ENCODE measurements around the gene ABRACL.
"Not testable (repeated sequence)": the region's sequence is repeated elsewhere in the genome, so short reads cannot be mapped to it uniquely, and the experiment has no call there.

ABRACL gene, protein sequence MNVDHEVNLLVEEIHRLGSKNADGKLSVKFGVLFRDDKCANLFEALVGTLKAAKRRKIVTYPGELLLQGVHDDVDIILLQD

DNA sequence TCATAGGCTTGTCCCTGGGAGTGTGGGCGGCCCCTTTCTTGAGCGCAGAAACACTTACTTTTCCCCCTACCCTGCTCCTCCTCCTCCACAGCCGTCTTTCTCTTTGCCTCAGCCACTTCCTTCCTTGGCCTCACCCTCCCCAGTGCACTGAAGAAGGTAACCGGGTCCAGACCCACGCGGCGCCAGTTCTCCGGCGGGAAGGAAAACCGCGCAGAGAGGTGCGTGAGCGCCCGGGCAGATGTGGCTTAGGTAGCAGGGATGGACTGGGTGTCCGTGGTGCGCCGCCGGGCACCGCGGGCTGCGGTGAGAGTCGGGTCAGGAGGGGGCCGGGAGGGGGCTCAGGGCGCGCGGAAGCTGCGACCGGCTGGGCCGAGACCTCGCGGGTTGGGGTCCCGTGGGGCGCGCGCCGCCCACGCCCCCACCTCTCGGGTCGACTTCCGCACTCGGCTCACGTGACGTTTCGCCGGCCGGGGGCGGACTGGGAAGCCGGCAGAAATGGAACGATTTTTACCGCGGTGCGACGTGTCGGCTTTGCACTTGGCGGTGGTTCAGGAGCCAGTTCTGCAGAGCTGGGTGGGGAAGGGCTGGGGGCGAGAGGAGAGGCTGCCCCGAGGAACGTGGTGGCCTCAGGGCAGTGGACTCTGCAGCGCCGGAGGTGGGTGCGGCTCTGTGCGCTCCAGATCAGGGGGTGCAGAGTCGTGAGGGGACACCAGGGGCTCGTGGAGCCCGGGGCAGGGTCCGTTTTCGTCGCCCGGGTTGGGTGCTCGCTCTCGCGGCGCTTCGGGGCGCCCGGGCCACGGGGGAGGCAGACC lies at the start of gene ABRACL:
Gene ABRACL, plus strand, starts transcription at position 88 of the 812 bp plus-strand sequence. CDS start 5,416 bp downstream, outside the sequence.
- Mint-ChIP-seq H3K4me3 (no peak within 1 kb of the TSS), H3K4me1 (ENCODE audit: low read depth) (peaks cover 27% of the 10 kb centered on the region), H3K27me3 (no peaks in the 10 kb centered on the region), H3K27ac (peak within 1 kb of the TSS; percentile 98), H3K9me3 (no peaks in the 10 kb centered on the region), H3K36me3 (ENCODE audit: low read depth) (peaks cover 11% of the 10 kb centered on the region)

DNA sequence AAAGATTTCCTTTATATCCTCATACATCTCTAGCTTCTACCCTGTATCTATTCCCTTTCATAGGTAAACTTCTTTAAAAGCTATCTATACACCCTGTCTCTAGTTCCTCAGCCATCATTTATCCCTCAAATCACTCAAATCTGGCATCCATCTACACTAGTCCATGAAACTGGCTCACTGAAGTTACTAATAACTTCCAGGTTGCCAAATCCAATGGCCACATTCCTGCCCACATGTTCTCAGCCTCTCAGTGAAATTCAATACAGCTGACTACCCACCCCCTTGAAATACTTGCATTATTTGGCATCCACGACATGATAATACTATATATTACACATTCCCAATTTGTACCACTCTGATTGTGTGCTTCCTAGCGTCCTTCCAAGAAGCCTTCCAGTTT lies 49.2 kb upstream of the ABRACL start:
- Mint-ChIP-seq H3K27me3 (no peaks in the 10 kb centered on the region), H3K4me1 (ENCODE audit: low read depth) (peaks cover 32% of the 10 kb centered on the region), H3K27ac (peak overlapping the region; percentile 2), H3K4me3 (no peak overlapping the region), H3K9me3 (no peaks in the 10 kb centered on the region), H3K36me3 (ENCODE audit: low read depth) (no peaks in the 10 kb centered on the region)

DNA sequence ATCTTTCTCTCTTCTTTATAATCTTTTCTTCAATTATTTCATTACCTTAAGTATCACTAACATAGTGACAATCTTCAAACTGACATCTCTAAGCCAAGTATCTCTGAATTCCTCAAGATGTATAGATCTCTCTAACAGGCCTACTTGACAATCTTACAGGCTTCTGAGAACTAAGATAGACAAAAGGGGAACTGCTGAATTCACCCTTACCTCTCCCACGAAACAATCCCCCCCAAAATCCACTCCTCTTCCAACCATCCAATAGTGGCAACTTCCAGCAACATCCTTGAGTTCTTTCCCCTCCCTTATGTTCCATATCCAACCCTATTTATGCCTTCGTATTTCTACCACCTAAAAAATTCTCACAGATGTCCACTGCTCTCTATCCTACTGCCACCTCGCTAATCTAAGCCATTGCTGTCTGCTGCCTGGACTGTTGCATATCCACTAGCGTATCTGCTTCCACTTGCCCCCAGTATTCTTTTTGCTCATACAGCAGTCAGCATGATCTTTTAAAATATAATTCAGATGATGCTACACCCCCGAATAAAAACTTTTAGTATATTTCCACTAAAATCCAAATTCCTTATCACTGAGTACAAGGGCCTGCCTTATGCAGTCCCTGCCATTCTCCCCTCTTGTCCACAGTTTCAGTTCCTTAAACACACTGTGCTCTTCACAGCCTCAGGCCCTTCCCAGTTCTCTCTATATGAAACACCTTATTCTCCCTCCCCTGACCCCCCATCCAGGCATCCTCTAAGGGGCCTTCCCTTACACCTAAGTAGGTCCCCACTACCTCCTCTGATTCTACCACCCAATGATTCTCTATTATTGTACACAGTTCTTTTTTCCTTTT lies 48.5 kb upstream of the ABRACL start:
- no peak overlapping the region for H3K27ac Mint-ChIP-seq
- no peaks in the 10 kb centered on the region for H3K27me3 Mint-ChIP-seq
- H3K4me1 Mint-ChIP-seq (ENCODE audit: low read depth) = peaks cover 25% of the 10 kb centered on the region
- no peaks in the 10 kb centered on the region for H3K36me3 Mint-ChIP-seq (ENCODE audit: low read depth)
- H3K9me3 Mint-ChIP-seq = no peaks in the 10 kb centered on the region
- no peak overlapping the region for H3K4me3 Mint-ChIP-seq

DNA sequence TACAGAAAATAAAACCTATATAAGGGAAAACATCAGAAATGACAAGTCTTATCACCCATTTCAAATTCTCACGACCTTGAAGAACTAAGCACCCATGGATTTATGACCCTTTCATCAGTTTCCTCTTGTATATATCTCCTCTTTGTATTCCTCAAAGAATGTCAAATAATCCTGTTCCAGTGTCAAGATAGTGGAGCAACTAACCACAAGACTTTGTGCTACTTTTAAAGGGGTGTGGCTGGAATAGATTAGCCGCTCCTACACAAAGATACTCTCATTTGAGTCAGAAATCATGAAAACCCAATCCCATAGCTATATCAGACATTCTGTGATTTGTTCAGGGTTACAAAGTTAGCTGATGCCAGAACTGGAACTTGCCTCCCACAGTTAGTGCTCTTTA lies 47.1 kb upstream of the ABRACL start:
- no peaks in the 10 kb centered on the region for H3K27me3 Mint-ChIP-seq
- no peaks in the 10 kb centered on the region for H3K36me3 Mint-ChIP-seq (ENCODE audit: low read depth)
- peaks cover 13% of the 10 kb centered on the region for H3K4me1 Mint-ChIP-seq (ENCODE audit: low read depth)
- H3K9me3 Mint-ChIP-seq = no peaks in the 10 kb centered on the region
- no peak overlapping the region for H3K27ac Mint-ChIP-seq
- H3K4me3 Mint-ChIP-seq = no peak overlapping the region

DNA sequence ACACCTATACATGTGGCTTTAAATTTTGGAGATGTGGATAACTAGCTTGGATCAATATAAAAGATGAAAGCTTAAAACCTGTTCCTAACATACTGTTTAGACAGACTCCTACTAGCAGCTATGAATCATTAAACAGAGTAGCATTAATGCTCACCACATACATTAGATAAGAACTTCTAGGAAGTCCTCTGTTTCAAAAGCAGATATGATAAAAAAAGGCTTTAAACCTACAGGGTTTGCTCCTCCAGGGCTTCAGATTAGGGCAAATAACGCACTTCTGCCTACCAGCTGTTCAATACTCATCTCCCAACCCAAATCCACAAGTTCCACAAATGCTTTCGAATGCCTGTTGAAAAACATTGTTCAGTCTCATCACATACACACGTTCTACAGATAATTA lies 42.0 kb upstream of the ABRACL start:
- Mint-ChIP-seq H3K27ac (peak overlapping the region; percentile 6), H3K9me3 (no peaks in the 10 kb centered on the region), H3K27me3 (no peaks in the 10 kb centered on the region), H3K36me3 (ENCODE audit: low read depth) (no peaks in the 10 kb centered on the region), H3K4me3 (no peak overlapping the region), H3K4me1 (ENCODE audit: low read depth) (peaks cover 13% of the 10 kb centered on the region)

DNA sequence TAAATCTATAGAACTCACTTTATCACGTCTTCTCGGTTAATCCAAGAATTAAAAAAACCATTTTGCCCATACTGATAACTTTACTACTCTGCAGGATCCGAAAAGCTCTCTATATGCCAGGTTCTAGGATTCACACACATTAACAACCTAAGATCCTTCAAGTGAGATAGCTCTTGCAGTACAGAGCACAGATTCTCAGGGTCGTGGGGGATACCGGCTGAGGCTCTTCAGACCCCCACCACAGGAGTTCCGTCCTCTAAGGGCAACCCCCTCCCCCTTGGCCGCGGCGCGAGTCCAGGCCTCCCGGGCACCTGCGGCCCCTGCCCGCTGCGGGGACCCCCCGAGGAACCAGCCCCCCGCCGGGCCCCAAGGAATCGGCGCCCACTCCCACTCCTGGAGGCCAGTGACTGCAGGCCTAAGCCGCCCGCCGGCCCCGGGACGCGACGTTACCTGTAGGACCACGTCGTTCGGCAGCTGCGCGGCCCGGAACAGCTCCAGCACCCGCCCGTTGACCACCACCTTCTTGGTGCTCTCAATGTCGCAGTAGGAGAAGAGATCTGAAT lies 41.4 kb upstream of the ABRACL start:
- Mint-ChIP-seq H3K9me3 (no peaks in the 10 kb centered on the region), H3K4me3 (no peak overlapping the region), H3K27ac (peak overlapping the region; percentile 69), H3K36me3 (ENCODE audit: low read depth) (no peaks in the 10 kb centered on the region), H3K4me1 (ENCODE audit: low read depth) (peaks cover 13% of the 10 kb centered on the region), H3K27me3 (no peaks in the 10 kb centered on the region)

DNA sequence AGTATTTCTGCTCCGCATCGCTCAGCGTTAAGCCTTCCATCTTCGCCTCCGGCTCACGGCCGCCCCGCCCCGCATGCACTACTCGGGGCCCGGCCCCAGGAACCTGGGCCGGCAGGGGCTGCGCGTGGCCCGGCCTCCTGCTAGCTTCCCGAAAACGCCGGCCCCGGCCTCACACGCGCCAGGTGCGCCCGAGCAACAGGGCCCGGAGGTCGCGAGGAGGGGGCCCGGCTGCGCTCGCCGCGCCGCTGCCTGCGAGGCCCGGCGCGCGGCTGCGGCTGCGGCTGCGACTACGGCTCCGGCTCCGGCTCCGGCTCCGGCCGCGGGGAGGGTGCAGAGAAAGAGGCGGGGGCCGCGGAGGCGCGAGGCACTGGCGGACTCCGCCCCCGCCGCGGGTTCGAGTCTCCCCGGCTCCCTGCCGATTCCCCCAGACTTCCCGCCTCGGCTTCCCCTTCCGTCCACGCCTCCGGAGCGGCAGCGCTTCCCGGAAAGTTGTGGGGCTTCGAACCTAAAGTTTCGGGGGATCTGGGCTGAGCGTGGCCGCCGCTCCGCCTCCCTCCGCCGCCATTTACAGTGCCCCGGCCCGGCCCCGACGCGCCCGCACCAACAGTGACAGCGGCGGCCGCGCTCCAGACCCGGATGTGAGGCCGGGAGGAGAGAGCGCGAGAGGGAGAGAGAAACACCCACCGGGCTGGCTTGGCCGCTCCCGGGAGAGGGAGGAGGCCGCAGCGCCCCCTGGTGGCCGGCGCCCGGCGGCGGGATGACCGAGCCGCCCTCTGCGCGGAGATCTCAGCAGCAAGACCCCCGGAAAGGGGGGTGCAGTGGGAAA lies 40.7 kb upstream of the ABRACL start, which contains the start of gene REPS1:
Gene REPS1, minus strand, starts transcription at position 611 of the 826 bp plus-strand sequence. Its CDS starts 571 bp downstream, at position 40.
- peak within 1 kb of the TSS; percentile 91 for H3K27ac Mint-ChIP-seq
- peak within 1 kb of the TSS; percentile 87 for H3K4me3 Mint-ChIP-seq
- no peaks in the 10 kb centered on the region for H3K9me3 Mint-ChIP-seq
- H3K36me3 Mint-ChIP-seq (ENCODE audit: low read depth) = no peaks in the 10 kb centered on the region
- no peaks in the 10 kb centered on the region for H3K27me3 Mint-ChIP-seq
- H3K4me1 Mint-ChIP-seq (ENCODE audit: low read depth) = peaks cover 13% of the 10 kb centered on the region

DNA sequence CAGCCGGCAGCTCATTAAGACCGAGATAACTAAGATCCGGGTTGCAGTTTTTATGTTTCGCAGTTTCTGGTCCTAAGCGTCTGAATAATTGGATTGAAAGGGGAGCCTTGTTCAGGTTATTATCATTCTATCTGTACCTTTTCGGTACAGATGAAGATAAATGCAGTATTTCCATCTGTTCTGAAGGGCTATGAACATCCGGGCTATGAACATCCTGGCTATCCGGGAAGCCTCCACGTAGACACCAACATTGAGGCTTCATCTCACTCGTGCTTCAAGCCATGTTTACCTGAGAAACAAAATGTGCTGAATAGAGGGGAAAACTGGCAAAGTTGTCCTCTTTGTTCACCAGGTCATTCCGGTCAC lies 40.1 kb upstream of the ABRACL start:
- no peaks in the 10 kb centered on the region for H3K27me3 Mint-ChIP-seq
- H3K36me3 Mint-ChIP-seq (ENCODE audit: low read depth) = no peaks in the 10 kb centered on the region
- no peaks in the 10 kb centered on the region for H3K9me3 Mint-ChIP-seq
- peak overlapping the region; percentile 87 for H3K4me3 Mint-ChIP-seq
- peak overlapping the region; percentile 91 for H3K27ac Mint-ChIP-seq
- peaks cover 19% of the 10 kb centered on the region for H3K4me1 Mint-ChIP-seq (ENCODE audit: low read depth)

DNA sequence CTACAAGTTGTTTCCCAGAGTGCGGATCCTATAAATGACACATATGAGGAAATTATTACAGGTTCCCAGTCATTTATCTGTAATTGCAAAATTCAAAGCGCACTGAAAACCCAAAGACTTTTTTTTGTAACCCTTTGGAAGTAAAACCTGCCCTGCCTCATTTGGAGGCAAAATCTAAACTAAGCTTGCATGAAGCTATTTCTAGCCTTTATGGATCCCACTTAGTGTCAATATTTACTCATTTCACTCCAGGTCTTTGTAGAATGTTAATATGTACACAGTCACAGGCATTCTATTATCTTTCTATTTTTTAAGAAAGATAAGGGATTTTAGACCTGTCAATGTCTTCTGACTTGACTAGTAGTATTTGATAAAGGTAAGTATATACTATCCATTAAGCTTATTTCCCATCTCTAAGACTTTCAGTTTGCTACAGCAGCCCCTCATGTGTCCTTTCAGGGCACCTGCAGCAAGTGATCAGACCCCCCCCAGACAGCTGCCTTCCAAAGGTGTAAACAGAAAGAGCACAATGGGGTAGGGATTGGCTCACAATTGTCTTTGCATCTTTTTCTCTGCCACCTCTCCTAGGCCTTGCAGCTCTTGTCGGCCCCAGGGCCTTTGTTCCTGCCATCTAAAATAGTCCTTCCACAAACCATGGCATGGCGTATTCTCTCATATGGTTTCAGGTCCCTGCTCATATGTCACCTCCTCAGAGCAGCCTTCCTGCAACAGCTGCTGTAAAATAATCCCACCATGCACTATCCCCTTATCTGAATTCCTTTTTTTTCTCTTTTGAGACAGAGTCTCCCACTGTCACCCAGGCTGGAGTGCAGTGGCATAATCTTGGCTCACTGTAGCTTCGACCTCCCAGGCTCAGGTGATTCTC lies 39.2 kb upstream of the ABRACL start:
- Mint-ChIP-seq H3K27me3 (no peaks in the 10 kb centered on the region), H3K27ac (no peak overlapping the region), H3K9me3 (no peaks in the 10 kb centered on the region), H3K4me3 (no peak overlapping the region), H3K36me3 (ENCODE audit: low read depth) (no peaks in the 10 kb centered on the region), H3K4me1 (ENCODE audit: low read depth) (peaks cover 21% of the 10 kb centered on the region)

DNA sequence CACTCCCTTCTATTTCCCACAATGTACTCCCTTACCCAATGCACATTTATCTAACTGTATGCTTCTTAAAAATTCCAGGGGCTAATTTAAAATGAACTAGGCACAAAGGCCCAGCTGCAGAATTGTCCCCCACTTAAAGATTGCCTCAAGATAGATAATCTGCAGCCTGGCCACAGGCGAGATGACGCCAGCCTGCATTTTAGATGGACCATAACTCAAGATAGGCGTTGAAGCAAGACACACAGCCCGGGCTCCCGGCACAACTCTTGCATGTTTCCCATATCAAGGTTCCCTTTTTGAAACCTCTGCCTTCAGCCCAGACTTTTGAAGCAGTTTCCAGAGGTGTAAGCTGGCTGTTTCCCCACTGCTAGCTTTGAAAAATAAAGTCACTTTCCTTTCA lies 37.3 kb upstream of the ABRACL start:
- Mint-ChIP-seq H3K36me3 (ENCODE audit: low read depth) (no peaks in the 10 kb centered on the region), H3K4me3 (no peak overlapping the region), H3K27me3 (no peaks in the 10 kb centered on the region), H3K9me3 (no peaks in the 10 kb centered on the region), H3K27ac (no peak overlapping the region), H3K4me1 (ENCODE audit: low read depth) (peaks cover 21% of the 10 kb centered on the region)

DNA sequence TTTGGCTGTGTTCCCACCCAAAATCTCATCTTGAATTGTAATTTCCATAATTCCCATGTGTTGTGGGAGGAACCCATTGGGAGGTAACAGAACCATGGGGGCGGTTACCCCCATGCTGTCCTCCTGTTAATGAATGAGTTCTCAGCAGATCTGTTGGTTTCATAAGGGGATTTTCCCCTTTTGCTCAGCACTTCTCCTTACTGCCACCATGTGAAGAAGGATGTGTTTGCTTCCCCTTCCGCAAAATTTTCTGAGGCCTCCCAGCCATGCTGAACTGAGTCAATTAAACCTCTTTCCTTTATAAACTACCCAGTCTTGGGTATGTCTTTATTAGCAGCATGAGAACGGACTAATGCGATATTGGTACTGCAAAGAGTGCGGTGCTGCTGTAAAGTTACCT lies 35.6 kb upstream of the ABRACL start:
- peaks cover 21% of the 10 kb centered on the region for H3K4me1 Mint-ChIP-seq (ENCODE audit: low read depth)
- not testable (repeated sequence) for H3K4me3 Mint-ChIP-seq; H3K9me3 Mint-ChIP-seq; H3K27me3 Mint-ChIP-seq; H3K27ac Mint-ChIP-seq; H3K36me3 Mint-ChIP-seq (ENCODE audit: low read depth)

DNA sequence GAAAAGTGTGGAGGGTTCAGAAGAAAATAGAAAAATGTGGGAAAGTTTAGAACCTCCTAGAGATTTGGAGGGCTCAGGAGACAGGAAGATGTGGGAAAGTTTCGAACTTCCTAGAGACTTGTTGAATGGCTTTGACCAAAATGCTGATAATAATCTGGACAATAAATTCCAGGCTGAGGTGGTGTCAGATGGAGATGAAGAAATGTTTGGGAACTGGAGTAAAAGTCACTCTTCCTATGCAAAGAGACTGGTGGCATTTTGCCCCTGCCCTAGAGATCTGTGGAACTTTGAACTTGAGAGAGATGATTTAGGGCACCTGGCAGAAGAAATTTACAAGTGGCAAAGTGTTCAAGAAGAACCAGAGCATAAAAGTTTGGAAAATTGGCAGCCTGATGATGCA lies 35.1 kb upstream of the ABRACL start:
- not testable (repeated sequence) for H3K9me3 Mint-ChIP-seq; H3K36me3 Mint-ChIP-seq (ENCODE audit: low read depth); H3K4me3 Mint-ChIP-seq; H3K27ac Mint-ChIP-seq; H3K27me3 Mint-ChIP-seq
- peaks cover 19% of the 10 kb centered on the region for H3K4me1 Mint-ChIP-seq (ENCODE audit: low read depth)

DNA sequence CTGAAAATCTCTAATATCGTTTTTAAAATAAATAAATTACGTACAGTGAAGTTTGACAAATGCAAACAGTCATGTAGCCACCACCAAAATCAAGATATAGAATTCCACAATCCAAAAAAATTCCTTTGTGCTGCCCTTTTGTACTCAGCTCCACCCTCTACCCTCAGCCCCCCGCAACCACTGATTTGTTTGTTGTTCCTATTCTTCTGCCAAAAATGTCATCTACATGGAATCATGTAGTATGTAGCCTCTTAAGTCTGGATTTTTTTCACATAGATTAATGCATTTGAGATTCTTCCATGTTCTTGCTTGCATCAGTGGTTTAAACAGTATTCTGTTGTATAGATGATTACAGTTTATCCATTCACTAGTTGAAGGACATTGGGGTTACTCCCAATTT lies 32.0 kb upstream of the ABRACL start:
- no peak overlapping the region for H3K27ac Mint-ChIP-seq
- no peaks in the 10 kb centered on the region for H3K27me3 Mint-ChIP-seq
- H3K4me1 Mint-ChIP-seq (ENCODE audit: low read depth) = peaks cover 9% of the 10 kb centered on the region
- no peak overlapping the region for H3K4me3 Mint-ChIP-seq
- H3K36me3 Mint-ChIP-seq (ENCODE audit: low read depth) = no peaks in the 10 kb centered on the region
- H3K9me3 Mint-ChIP-seq = no peaks in the 10 kb centered on the region
